ENCODE measurements around the gene CD300LF. TPM values are rescaled to one million over a fixed set of nuclear protein-coding genes. Genes with fewer than 3 reads are reported as not detected.

Gene CD300LF
- total and polyA plus RNA-seq, 2 experiments from 2014 or later: 0.44 TPM; not detected in 1

DNA sequence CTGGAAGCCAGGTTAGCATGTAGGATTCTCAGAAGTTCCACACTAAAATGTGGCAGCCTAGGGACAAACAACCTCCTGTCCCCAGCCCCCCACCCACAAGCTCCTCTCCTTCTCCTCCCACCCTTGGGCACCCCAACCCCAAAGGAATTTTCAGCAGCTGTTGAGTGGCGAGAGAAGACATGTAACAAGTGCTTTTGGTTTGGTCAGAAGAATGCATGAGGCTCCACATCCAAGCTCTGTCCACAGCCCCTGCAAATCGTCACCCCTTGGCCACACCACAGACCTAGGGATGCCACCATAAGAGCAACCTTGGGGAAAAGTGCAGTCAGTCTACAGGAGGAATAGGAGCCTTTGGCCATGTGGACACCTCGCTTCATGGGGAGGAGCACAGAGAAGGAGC is 12.4 kb upstream of the CD300LF start:
- TF ChIP-seq EZH2 (IDR thresholded peaks at IDR 0.05; ENCODE audit: borderline replicate concordance) (no peak), EZH2phosphoT487 (IDR thresholded peaks at IDR 0.05; ENCODE audit: low read depth, severe bottlenecking, unreplicated experiment) (no peak)
- TF ChIP-seq, protein P1, sequence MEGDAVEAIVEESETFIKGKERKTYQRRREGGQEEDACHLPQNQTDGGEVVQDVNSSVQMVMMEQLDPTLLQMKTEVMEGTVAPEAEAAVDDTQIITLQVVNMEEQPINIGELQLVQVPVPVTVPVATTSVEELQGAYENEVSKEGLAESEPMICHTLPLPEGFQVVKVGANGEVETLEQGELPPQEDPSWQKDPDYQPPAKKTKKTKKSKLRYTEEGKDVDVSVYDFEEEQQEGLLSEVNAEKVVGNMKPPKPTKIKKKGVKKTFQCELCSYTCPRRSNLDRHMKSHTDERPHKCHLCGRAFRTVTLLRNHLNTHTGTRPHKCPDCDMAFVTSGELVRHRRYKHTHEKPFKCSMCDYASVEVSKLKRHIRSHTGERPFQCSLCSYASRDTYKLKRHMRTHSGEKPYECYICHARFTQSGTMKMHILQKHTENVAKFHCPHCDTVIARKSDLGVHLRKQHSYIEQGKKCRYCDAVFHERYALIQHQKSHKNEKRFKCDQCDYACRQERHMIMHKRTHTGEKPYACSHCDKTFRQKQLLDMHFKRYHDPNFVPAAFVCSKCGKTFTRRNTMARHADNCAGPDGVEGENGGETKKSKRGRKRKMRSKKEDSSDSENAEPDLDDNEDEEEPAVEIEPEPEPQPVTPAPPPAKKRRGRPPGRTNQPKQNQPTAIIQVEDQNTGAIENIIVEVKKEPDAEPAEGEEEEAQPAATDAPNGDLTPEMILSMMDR (IDR thresholded peaks at IDR 0.05; ENCODE audit: poor library complexity): no peak
- 89% methylated on average over 3 of the region's 3 CpGs for WGBS (ENCODE audit: low lambda C conversion rate, missing lambda C conversion rate)
- Histone ChIP-seq H3K36me3 (replicated peaks; ENCODE audit: insufficient read depth, low read depth) (no peaks in the 10 kb centered on the region), H3K27me3 (no peaks in the 10 kb centered on the region), H3K9me2 (replicated peaks; ENCODE audit: insufficient read depth) (no peaks in the 10 kb centered on the region), H3K27ac (no peak overlapping the region), H3K79me2 (no peaks in the 10 kb centered on the region), H3K4me3 (no peak overlapping the region), H2AFZ (no peak overlapping the region), H3K4me1 (ENCODE audit: insufficient read depth) (no peaks in the 10 kb centered on the region), H3K4me2 (no peak overlapping the region), H4K20me1 (ENCODE audit: insufficient read depth, poor library complexity, severe bottlenecking) (no peaks in the 10 kb centered on the region), H3K9me3 (ENCODE audit: low read depth) (no peaks in the 10 kb centered on the region)
- no peak for DNase-seq (ENCODE audit: low spot score)

DNA sequence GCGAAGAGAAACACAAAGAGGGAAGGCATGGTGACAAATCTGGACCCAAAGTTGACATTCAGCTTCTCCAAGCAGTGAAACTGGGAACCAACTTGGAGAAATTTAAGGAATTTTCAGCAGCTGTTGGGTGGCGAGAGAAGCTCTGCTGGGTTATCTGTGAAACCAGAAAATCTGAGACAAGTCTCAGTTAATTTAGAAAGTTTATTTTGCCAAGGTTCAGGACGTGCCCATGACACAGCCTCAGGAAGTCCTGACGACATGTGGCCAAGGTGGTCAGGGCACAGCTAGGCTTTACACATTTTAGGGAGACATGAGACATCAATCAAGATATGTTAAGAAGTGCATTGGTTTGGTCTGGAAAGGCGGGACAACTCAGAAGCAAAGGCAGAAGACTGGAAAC is 11.2 kb upstream of the CD300LF start:
- H3K36me3 ChIP-seq (replicated peaks; ENCODE audit: insufficient read depth, low read depth): no peaks in the 10 kb centered on the region
- H2AFZ ChIP-seq: no peak overlapping the region
- no peak for DNase-seq (ENCODE audit: low spot score)
- H3K9me2 ChIP-seq (replicated peaks; ENCODE audit: insufficient read depth): no peaks in the 10 kb centered on the region
- no peaks in the 10 kb centered on the region for H3K27me3 ChIP-seq
- 77% methylated on average over 5 of the region's 5 CpGs for WGBS (ENCODE audit: low lambda C conversion rate, missing lambda C conversion rate)
- TF ChIP-seq EZH2phosphoT487 (IDR thresholded peaks at IDR 0.05; ENCODE audit: low read depth, severe bottlenecking, unreplicated experiment) (no peak), EZH2 (IDR thresholded peaks at IDR 0.05; ENCODE audit: borderline replicate concordance) (no peak)
- TF ChIP-seq, protein P1 (IDR thresholded peaks at IDR 0.05; ENCODE audit: poor library complexity): no peak
- H3K4me3 ChIP-seq: no peak overlapping the region
- H3K9me3 ChIP-seq (ENCODE audit: low read depth): no peaks in the 10 kb centered on the region
- no peaks in the 10 kb centered on the region for H4K20me1 ChIP-seq (ENCODE audit: insufficient read depth, poor library complexity, severe bottlenecking)
- no peaks in the 10 kb centered on the region for H3K79me2 ChIP-seq
- no peak overlapping the region for H3K27ac ChIP-seq
- H3K4me1 ChIP-seq (ENCODE audit: insufficient read depth): no peaks in the 10 kb centered on the region
- H3K4me2 ChIP-seq: no peak overlapping the region

GRCh38 chr17:74722782-74723181 is 10.1 kb upstream of the CD300LF start:
- no peaks in the 10 kb centered on the region for H4K20me1 ChIP-seq (ENCODE audit: insufficient read depth, poor library complexity, severe bottlenecking)
- DNase-seq (ENCODE audit: low spot score): no peak
- no peak overlapping the region for H2AFZ ChIP-seq
- no peak overlapping the region for H3K4me3 ChIP-seq
- H3K4me2 ChIP-seq: no peak overlapping the region
- H3K4me1 ChIP-seq (ENCODE audit: insufficient read depth): no peaks in the 10 kb centered on the region
- H3K27me3 ChIP-seq: no peaks in the 10 kb centered on the region
- WGBS (ENCODE audit: low lambda C conversion rate, missing lambda C conversion rate): 57% methylated on average over 4 of the region's 4 CpGs
- TF ChIP-seq, protein P1 (IDR thresholded peaks at IDR 0.05; ENCODE audit: poor library complexity): no peak
- TF ChIP-seq EZH2phosphoT487 (IDR thresholded peaks at IDR 0.05; ENCODE audit: low read depth, severe bottlenecking, unreplicated experiment) (no peak), EZH2 (IDR thresholded peaks at IDR 0.05; ENCODE audit: borderline replicate concordance) (no peak)
- H3K79me2 ChIP-seq: no peaks in the 10 kb centered on the region
- no peaks in the 10 kb centered on the region for H3K9me2 ChIP-seq (replicated peaks; ENCODE audit: insufficient read depth)
- no peak overlapping the region for H3K27ac ChIP-seq
- H3K9me3 ChIP-seq (ENCODE audit: low read depth): no peaks in the 10 kb centered on the region
- H3K36me3 ChIP-seq (replicated peaks; ENCODE audit: insufficient read depth, low read depth): no peaks in the 10 kb centered on the region

DNA sequence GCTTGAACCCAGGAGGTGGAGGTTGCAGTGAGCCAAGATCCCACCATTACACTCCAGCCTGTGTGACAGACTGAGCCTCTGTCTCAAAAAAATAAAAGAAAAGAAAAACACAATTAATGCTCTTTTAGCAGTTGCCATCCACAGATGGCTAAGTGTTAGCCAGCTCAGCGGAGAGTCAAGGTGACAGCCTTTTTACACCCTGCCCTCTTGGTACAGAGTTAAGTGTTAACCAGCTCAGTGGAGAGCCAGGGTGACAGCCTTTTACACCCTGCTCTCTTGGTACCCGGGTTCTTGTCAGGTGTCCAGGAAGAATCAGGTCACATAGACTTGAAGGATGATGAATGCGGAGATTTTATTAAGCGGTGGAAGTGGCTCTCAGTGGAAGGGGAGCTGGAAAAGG is 7.8 kb upstream of the CD300LF start:
- WGBS (ENCODE audit: low lambda C conversion rate, missing lambda C conversion rate): 94% methylated on average over 4 of the region's 4 CpGs
- no peaks in the 10 kb centered on the region for H3K9me3 ChIP-seq (ENCODE audit: low read depth)
- no peak overlapping the region for H3K27ac ChIP-seq
- H3K36me3 ChIP-seq (replicated peaks; ENCODE audit: insufficient read depth, low read depth): no peaks in the 10 kb centered on the region
- H3K27me3 ChIP-seq: no peaks in the 10 kb centered on the region
- H4K20me1 ChIP-seq (ENCODE audit: insufficient read depth, poor library complexity, severe bottlenecking): no peaks in the 10 kb centered on the region
- H3K4me2 ChIP-seq: no peak overlapping the region
- no peaks in the 10 kb centered on the region for H3K9me2 ChIP-seq (replicated peaks; ENCODE audit: insufficient read depth)
- H3K4me3 ChIP-seq: no peak overlapping the region
- no peak overlapping the region for H2AFZ ChIP-seq
- H3K79me2 ChIP-seq: no peaks in the 10 kb centered on the region
- H3K4me1 ChIP-seq (ENCODE audit: insufficient read depth): peaks cover 4% of the 10 kb centered on the region
- TF ChIP-seq, protein P1 (IDR thresholded peaks at IDR 0.05; ENCODE audit: poor library complexity): no peak
- TF ChIP-seq EZH2 (IDR thresholded peaks at IDR 0.05; ENCODE audit: borderline replicate concordance): no peak
- no peak for TF ChIP-seq EZH2phosphoT487 (IDR thresholded peaks at IDR 0.05; ENCODE audit: low read depth, severe bottlenecking, unreplicated experiment)
- no peak for DNase-seq (ENCODE audit: low spot score)

Measured in hepatocyte (in vitro differentiated cells).